ENCODE measurements around the gene CD1B.

CD1B gene

DNA sequence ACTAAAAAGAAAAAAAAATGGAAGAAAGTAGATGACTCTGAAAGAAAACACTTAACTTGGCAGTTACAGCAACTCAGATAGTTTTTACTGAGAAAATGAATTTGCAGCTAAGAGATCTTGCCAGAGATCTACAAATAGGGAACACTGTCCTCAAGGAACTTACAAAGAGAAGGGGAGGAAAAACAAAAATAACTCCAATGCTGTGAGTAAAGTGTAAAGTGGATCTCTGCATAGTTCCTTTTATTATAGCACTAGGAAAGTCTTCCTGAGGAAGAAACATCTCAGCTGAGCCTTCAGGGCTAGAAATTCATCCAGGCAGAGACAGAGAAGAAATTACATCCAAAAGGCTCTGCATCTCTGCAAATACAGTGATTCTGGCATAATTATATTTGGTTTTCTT is 3.9 kb downstream of the CD1B start:
- no peaks in the 10 kb centered on the region for H3K27me3 ChIP-seq (ENCODE audit: insufficient read depth, low read length)
- no peak overlapping the region for H3K4me3 ChIP-seq (ENCODE audit: low read length)
- no peaks in the 10 kb centered on the region for H3K36me3 ChIP-seq (ENCODE audit: insufficient read depth, low read depth, low read length)

DNA sequence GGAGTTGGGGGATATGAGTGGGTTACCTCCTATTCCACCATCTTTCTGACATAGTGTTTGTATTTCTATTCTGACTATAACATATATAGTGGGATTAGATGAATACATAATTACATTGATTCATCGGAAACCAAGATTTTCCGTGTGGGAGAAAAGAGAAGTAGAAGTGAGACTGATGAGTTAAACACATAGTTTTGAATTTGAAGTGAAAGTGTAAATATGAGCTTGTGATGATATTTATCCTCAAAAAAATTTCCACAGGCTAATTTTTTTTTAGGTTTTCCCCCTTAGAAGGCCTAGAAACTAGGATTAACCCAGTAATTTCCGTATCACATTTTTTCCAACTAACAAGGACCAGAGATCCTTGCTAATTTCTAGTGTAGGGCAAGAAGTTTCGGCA is 6.9 kb downstream of the CD1B start:
- Histone ChIP-seq H3K9me3 (ENCODE audit: insufficient read depth, low read depth, low read length) (no peaks in the 10 kb centered on the region), H3K27ac (ENCODE audit: low read length) (no peak overlapping the region), H3K9ac (ENCODE audit: low read depth, low read length) (no peak overlapping the region), H3K36me3 (ENCODE audit: insufficient read depth, low read depth, low read length) (no peaks in the 10 kb centered on the region), H3K4me1 (ENCODE audit: insufficient read depth, low read length) (no peaks in the 10 kb centered on the region), H3K4me3 (ENCODE audit: low read length) (no peak overlapping the region), H3K27me3 (ENCODE audit: insufficient read depth, low read length) (no peaks in the 10 kb centered on the region)

More for the DNA sequence above, 3.9 kb downstream of the CD1B start:
- no peak overlapping the region for H3K27ac ChIP-seq (ENCODE audit: low read length)
- H3K4me1 ChIP-seq (ENCODE audit: insufficient read depth, low read length): no peaks in the 10 kb centered on the region
- no peak overlapping the region for H3K9ac ChIP-seq (ENCODE audit: low read depth, low read length)
- no peaks in the 10 kb centered on the region for H3K9me3 ChIP-seq (ENCODE audit: insufficient read depth, low read depth, low read length)

DNA sequence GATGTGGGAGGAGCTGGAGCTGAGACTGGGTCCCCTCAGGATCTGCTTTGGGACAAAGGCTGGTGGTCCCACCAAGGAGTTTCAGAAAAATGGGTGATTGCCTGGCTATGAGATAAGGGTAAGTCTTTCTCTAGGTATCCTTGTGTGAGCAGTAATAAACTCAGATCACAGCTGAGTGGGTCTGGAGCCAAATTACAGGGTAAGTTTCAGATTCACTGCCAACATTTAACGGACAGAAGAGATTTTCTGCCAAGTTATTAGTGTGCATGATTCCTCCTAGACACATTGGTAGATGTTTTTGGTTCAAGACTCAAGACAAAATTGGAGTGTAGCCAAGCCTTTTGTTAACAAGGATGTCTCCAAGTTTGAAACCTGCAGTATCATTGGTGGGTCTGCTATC is 7.5 kb downstream of the CD1B start:
- Histone ChIP-seq H3K4me1 (ENCODE audit: insufficient read depth, low read length) (no peaks in the 10 kb centered on the region), H3K27ac (ENCODE audit: low read length) (no peak overlapping the region), H3K4me3 (ENCODE audit: low read length) (no peak overlapping the region), H3K9me3 (ENCODE audit: insufficient read depth, low read depth, low read length) (no peaks in the 10 kb centered on the region), H3K9ac (ENCODE audit: low read depth, low read length) (no peak overlapping the region), H3K36me3 (ENCODE audit: insufficient read depth, low read depth, low read length) (no peaks in the 10 kb centered on the region), H3K27me3 (ENCODE audit: insufficient read depth, low read length) (no peaks in the 10 kb centered on the region)

DNA sequence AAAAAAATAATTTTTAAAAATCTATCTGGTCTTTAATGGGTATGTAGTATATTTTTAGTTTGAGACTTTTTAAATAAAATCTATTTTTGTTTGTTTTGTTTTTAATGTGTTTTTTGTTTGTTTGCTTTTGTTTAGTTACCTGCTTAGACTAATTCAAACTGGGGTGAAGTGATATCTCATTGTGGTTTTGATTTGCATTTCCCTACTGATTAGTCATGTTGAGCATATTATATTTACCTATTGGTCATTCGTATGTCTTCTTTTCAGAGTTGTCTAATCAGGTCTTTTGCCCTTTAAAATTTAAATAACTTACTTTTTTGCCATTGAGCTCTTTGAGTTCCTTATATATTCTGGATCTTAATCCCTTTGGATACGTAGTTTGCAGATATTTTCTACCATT is 20.3 kb downstream of the CD1B start:
- Histone ChIP-seq H3K27me3 (ENCODE audit: insufficient read depth, low read length) (no peaks in the 10 kb centered on the region), H3K27ac (ENCODE audit: low read length) (no peak overlapping the region), H3K4me3 (ENCODE audit: low read length) (no peak overlapping the region), H3K9me3 (ENCODE audit: insufficient read depth, low read depth, low read length) (peaks cover 5% of the 10 kb centered on the region), H3K36me3 (ENCODE audit: insufficient read depth, low read depth, low read length) (no peaks in the 10 kb centered on the region), H3K9ac (ENCODE audit: low read depth, low read length) (no peak overlapping the region), H3K4me1 (ENCODE audit: insufficient read depth, low read length) (no peaks in the 10 kb centered on the region)

DNA sequence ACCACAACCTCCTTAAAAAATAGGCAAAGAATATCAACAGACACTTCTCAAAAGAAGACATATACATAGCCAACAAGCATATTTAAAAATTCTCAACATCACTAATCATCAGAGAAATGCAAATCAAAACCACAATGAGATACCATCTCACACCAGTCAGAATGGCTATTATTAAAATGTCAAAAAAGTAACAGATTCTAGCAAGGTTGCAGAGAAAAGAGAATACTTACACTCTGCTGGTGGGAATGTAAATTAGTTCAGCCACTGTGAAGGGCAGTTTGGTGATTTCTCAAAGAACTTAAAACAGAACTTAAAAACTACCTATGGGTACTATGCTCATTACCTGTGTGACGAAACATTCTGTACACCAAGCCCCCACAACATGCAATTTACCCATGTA is 20.7 kb downstream of the CD1B start:
- Histone ChIP-seq H3K9ac (ENCODE audit: low read depth, low read length) (no peak overlapping the region), H3K27me3 (ENCODE audit: insufficient read depth, low read length) (no peaks in the 10 kb centered on the region), H3K9me3 (ENCODE audit: insufficient read depth, low read depth, low read length) (peaks cover 5% of the 10 kb centered on the region), H3K36me3 (ENCODE audit: insufficient read depth, low read depth, low read length) (no peaks in the 10 kb centered on the region), H3K27ac (ENCODE audit: low read length) (no peak overlapping the region), H3K4me1 (ENCODE audit: insufficient read depth, low read length) (no peaks in the 10 kb centered on the region), H3K4me3 (ENCODE audit: low read length) (no peak overlapping the region)

DNA sequence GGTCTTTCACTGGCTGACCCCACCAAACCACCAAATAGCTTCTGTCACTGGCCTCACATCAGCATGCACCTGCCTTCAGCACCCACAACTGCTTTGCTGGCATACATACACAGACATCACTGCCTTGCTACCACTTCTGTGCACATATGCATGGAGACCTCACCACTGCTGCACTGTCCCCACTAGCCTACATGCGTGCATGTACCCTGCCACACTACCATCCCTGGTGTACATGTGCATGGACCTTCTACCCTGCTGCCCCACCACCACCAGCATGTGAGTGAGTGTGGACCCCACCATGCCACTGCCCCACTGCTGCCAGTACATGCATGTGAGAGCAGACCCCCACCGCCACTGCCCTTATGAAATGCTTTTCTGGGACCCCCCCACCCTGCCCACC is 35.5 kb downstream of the CD1B start:
- Histone ChIP-seq H3K27me3 (ENCODE audit: insufficient read depth, low read length) (no peaks in the 10 kb centered on the region), H3K4me3 (ENCODE audit: low read length) (no peak overlapping the region), H3K36me3 (ENCODE audit: insufficient read depth, low read depth, low read length) (no peaks in the 10 kb centered on the region), H3K4me1 (ENCODE audit: insufficient read depth, low read length) (no peaks in the 10 kb centered on the region), H3K9me3 (ENCODE audit: insufficient read depth, low read depth, low read length) (no peaks in the 10 kb centered on the region), H3K9ac (ENCODE audit: low read depth, low read length) (no peak overlapping the region), H3K27ac (ENCODE audit: low read length) (no peak overlapping the region)

DNA sequence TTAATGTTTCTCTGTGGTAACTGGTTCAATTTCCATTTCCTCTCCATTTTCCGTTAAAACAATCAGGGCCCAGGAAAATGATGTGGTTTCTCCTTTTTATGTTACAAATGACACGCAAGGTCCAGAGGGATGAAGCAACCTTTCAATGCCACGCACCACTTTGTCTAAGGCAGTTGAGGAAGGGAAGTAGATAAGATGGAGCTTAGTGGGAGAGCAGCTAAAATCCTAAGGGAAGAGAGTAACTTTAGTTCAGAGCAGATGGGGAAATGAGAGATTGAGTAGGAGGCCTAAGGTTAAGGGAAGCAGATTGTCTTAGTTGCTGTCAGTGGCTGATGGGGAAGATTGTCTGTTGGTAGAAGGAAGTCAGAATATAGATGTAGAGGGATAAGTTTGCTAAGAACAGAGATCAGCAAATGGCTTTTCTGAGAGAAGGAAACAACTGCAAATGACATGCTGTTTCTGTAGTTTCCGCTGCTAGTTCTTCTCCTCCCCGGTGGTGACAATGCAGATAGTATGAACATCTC is 40.9 kb downstream of the CD1B start:
- Histone ChIP-seq H3K9ac (ENCODE audit: low read depth, low read length) (no peak overlapping the region), H3K27me3 (ENCODE audit: insufficient read depth, low read length) (no peaks in the 10 kb centered on the region), H3K4me1 (ENCODE audit: insufficient read depth, low read length) (no peaks in the 10 kb centered on the region; the same call in 1 of the 2 replicates), H3K9me3 (ENCODE audit: insufficient read depth, low read depth, low read length) (no peaks in the 10 kb centered on the region), H3K36me3 (ENCODE audit: insufficient read depth, low read depth, low read length) (no peaks in the 10 kb centered on the region), H3K27ac (ENCODE audit: low read length) (no peak overlapping the region), H3K4me3 (ENCODE audit: low read length) (no peak overlapping the region)

DNA sequence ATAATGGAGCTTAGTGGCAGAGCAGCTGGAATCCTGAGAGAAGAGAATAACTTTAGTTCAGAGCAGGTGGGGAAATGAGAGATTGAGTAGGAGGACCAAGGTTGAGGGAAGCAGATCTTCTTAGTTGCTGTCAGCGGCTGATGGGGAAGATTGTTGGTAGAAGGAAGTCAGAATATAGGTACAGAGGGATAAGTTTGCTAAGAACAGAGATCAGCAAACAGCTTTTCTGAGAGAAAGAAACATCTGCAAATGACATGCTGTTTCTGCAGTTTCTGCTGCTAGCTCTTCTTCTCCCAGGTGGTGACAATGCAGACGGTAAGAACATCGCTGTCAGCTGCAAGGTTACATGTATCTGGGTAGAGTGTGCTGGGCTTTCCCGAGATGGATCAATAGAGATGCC is 41.5 kb downstream of the CD1B start, which contains the start of gene CD1C:
Gene CD1C, plus strand, starts transcription at position 113 of the 400 bp plus-strand sequence. Its CDS starts 142 bp downstream, at position 255.
- H3K27me3 ChIP-seq (ENCODE audit: insufficient read depth, low read length): no peaks in the 10 kb centered on the region
- H3K9me3 ChIP-seq (ENCODE audit: insufficient read depth, low read depth, low read length): no peaks in the 10 kb centered on the region
- no peak within 1 kb of the TSS for H3K27ac ChIP-seq (ENCODE audit: low read length)
- no peaks in the 10 kb centered on the region; the same call in 1 of the 2 replicates for H3K4me1 ChIP-seq (ENCODE audit: insufficient read depth, low read length)
- no peak within 1 kb of the TSS for H3K4me3 ChIP-seq (ENCODE audit: low read length)
- no peaks in the 10 kb centered on the region for H3K36me3 ChIP-seq (ENCODE audit: insufficient read depth, low read depth, low read length)
- H3K9ac ChIP-seq (ENCODE audit: low read depth, low read length): no peak within 1 kb of the TSS

DNA sequence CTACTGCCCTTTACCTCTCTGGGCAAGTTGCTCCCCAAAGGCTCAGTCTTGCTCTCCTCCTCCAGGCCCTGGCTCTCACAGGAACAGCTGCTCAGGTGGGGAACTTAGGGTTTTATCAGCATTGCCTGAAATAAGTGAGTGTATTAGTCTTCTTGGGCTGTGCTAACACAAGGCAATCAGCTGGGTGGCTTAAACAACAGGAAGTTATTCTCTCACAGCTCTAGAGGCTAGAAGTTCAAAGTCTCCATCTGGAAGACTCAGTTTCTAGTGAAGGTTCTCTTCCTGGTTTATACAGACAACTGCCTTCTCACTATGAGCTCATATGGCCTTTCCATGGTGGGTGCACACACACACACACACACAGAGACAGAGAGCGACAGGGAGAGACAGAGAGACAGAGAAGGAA is 44.4 kb downstream of the CD1B start:
- Histone ChIP-seq H3K9me3 (ENCODE audit: insufficient read depth, low read depth, low read length) (no peaks in the 10 kb centered on the region), H3K36me3 (ENCODE audit: insufficient read depth, low read depth, low read length) (no peaks in the 10 kb centered on the region), H3K27ac (ENCODE audit: low read length) (no peak overlapping the region), H3K9ac (ENCODE audit: low read depth, low read length) (no peak overlapping the region), H3K27me3 (ENCODE audit: insufficient read depth, low read length) (no peaks in the 10 kb centered on the region), H3K4me1 (ENCODE audit: insufficient read depth, low read length) (peaks cover 4% of the 10 kb centered on the region; the same call in 1 of the 2 replicates), H3K4me3 (ENCODE audit: low read length) (no peak overlapping the region)

DNA sequence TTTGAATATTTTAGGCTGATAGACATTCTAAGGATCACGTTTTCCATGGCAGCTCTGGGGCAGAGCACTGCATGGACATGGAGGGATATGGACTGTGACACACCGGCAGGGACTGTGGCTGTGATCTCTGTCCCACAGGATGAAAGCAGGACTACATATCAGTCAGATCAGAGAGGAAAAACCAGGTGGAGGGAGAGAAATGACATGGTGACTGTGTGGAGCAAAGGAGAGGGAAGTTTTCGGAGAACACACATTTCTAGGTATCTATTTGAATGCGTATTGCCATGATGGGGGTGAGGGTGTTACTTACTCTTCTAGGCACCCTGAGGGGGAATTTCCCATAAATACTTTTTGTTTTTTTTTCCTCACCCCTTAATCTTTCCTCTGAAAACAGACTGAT is 44.8 kb downstream of the CD1B start:
- Histone ChIP-seq H3K4me3 (ENCODE audit: low read length) (no peak overlapping the region), H3K36me3 (ENCODE audit: insufficient read depth, low read depth, low read length) (no peaks in the 10 kb centered on the region), H3K27me3 (ENCODE audit: insufficient read depth, low read length) (no peaks in the 10 kb centered on the region), H3K27ac (ENCODE audit: low read length) (no peak overlapping the region), H3K4me1 (ENCODE audit: insufficient read depth, low read length) (peaks cover 4% of the 10 kb centered on the region; the same call in 1 of the 2 replicates), H3K9ac (ENCODE audit: low read depth, low read length) (no peak overlapping the region), H3K9me3 (ENCODE audit: insufficient read depth, low read depth, low read length) (no peaks in the 10 kb centered on the region)

DNA sequence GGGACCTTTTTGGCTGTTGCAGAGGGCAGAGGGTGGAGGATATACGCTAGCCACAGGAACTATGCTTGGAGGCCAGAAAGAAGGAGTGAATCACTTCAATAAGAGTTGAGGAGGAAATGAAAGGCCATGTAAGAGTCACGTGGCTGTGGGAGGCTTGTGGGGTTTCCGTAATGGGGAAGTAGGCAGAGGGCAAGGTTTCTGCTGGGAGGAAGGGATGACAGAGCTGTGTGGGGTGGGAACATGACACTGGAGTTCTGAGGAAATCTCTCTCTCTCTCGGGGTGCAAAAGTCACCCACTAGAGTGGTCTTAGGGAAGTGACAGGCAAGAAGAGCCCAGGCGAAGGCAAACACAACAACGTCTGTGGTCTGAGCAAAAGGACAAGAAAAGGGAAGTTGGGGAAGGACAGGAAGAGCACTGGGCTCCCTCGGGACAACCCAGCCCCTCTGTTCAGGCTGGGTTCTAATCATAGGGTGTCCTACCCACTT is 45.5 kb downstream of the CD1B start:
- Histone ChIP-seq H3K27me3 (ENCODE audit: insufficient read depth, low read length) (no peaks in the 10 kb centered on the region), H3K27ac (ENCODE audit: low read length) (no peak overlapping the region), H3K9me3 (ENCODE audit: insufficient read depth, low read depth, low read length) (0 out of 2 replicates have a peak, but pooled peaks cover 2% of the 10 kb centered on the region), H3K4me1 (ENCODE audit: insufficient read depth, low read length) (peaks cover 4% of the 10 kb centered on the region; the same call in 1 of the 2 replicates), H3K9ac (ENCODE audit: low read depth, low read length) (no peak overlapping the region), H3K4me3 (ENCODE audit: low read length) (no peak overlapping the region), H3K36me3 (ENCODE audit: insufficient read depth, low read depth, low read length) (no peaks in the 10 kb centered on the region)

DNA sequence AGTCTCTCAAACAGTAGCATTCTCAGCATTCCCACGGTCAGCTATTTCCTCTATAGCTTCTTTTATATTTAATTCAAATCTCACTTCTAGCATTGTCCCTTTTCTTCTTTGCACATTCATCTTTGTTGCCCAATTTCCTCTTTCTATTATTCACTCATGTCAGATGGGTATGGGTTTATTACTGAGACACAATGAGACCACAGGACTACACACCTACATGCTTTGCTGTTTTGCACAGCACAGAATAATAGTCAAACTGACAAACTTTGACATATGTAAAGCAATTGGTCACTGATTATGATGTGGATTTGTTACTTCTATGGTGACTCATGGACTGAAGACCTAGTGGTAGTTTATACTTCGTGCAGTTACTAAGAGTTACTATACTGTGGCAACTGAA is 47.4 kb downstream of the CD1B start:
- Histone ChIP-seq H3K27me3 (ENCODE audit: insufficient read depth, low read length) (no peaks in the 10 kb centered on the region), H3K4me3 (ENCODE audit: low read length) (no peak overlapping the region), H3K4me1 (ENCODE audit: insufficient read depth, low read length) (peaks cover 4% of the 10 kb centered on the region; the same call in 1 of the 2 replicates), H3K36me3 (ENCODE audit: insufficient read depth, low read depth, low read length) (no peaks in the 10 kb centered on the region), H3K9ac (ENCODE audit: low read depth, low read length) (no peak overlapping the region), H3K9me3 (ENCODE audit: insufficient read depth, low read depth, low read length) (peaks cover 13% of the 10 kb centered on the region), H3K27ac (ENCODE audit: low read length) (no peak overlapping the region)
